GM12878 (cell line): ENCODE measurements around the gene LIMS3. TPM values are rescaled to one million over a fixed set of nuclear protein-coding genes. Genes with fewer than 3 reads are reported as not detected.
"Not testable (repeated sequence)": the region's sequence is repeated elsewhere in the genome, so short reads cannot be mapped to it uniquely, and the experiment has no call there.

ENCODE experiments used
- ATAC-seq: fragments of 200-7000 bp; cut with Tn5 transposase; 3 replicates; pipeline ENCODE4 v1.9.1; 2020; ENCODE audit warnings: mild to moderate bottlenecking, moderate library complexity
- BruUV-seq: library from RNA; stranded (reverse); fragments of 400-500 nt; replicated peaks from 2 replicates; lab custom pipeline; 2021; lab: Mats Ljungman, UMichigan
- CTCF ChIA-PET: fragments of 300-600 bp; sonication (Branson Sonifier 250); formaldehyde crosslinking; extraction: SDS; loops from one replicate; lab custom pipeline; 2021; ENCODE audit warnings: inconsistent platforms; lab: Yijun Ruan, JAX
- POLR2A ChIA-PET: fragments of 350-600 bp; formaldehyde crosslinking; extraction: SDS; loops from one replicate; lab custom pipeline; 2021; ENCODE audit warnings: inconsistent platforms; lab: Charles Lee
- RAD21 ChIA-PET: fragments of 300-600 bp; sonication (Branson Sonifier 250); formaldehyde crosslinking; loops from one replicate; lab custom pipeline; 2023; ENCODE audit warnings: antibody characterized with exemption; ENCODE audit not compliant: unreplicated experiment; lab: Charles Lee
- SMC1A ChIA-PET: fragments of 300-600 bp; sonication (Branson Sonifier 250); formaldehyde crosslinking; loops from one replicate; lab custom pipeline; 2023; ENCODE audit not compliant: unreplicated experiment, uncharacterized antibody; lab: Charles Lee
- DNase-seq: peaks from one replicate; pipeline ENCODE4 v3.0.0-alpha.2; 2011; ENCODE audit warnings: low read depth, low spot score
- FAIRE-seq: peaks from 3 replicates; lab custom pipeline; 2011; peaks lifted over from hg19 to GRCh38; lab: Jason Lieb, UNC
- H2AFZ ChIP-seq: 2 replicates; pipeline ENCODE4 v1.6.0; 2011; ENCODE audit warnings: low read depth, low read length, control low read depth; ENCODE audit not compliant: control insufficient read depth
- H3K27ac ChIP-seq: 2 replicates; pipeline ENCODE4 v1.5.1; 2011; ENCODE audit warnings: control low read depth; ENCODE audit not compliant: control insufficient read depth, insufficient read depth
- H3K27me3 ChIP-seq, 2 experiments: replicated peaks in 1 of 2; 2 replicates each; pipeline versions ENCODE4 v1.6.0 to v1.6.1; 2011; ENCODE audit warnings: low read length in 1 of 2; ENCODE audit not compliant: control insufficient read depth in 2 of 2, insufficient read depth in 2 of 2
- H3K36me3 ChIP-seq, 2 experiments: 2 replicates each; pipeline ENCODE4 v1.5.1; 2011; ENCODE audit warnings: low read length in 1 of 2; ENCODE audit not compliant: control insufficient read depth in 2 of 2, insufficient read depth in 2 of 2
- H3K4me1 ChIP-seq: 2 replicates; pipeline ENCODE4 v1.6.1; 2011; ENCODE audit warnings: mild to moderate bottlenecking, low read length, moderate library complexity, mixed read lengths; ENCODE audit not compliant: control insufficient read depth, insufficient read depth
- H3K4me2 ChIP-seq: 2 replicates; pipeline ENCODE4 v1.6.0; 2011; ENCODE audit warnings: control low read depth; ENCODE audit not compliant: control insufficient read depth, insufficient read depth
- H3K4me3 ChIP-seq: fragments of 200-600 bp; sonication (generic); 2 replicates; pipeline ENCODE4 v1.5.1; 2016
- H3K79me2 ChIP-seq: 2 replicates; pipeline ENCODE4 v1.6.0; 2011; ENCODE audit warnings: low read length; ENCODE audit not compliant: control insufficient read depth, insufficient read depth
- H3K9ac ChIP-seq: 2 replicates; pipeline ENCODE4 v1.8.0; 2011; ENCODE audit warnings: low read length, control low read depth, mixed read lengths; ENCODE audit not compliant: control insufficient read depth, insufficient read depth
- H3K9me3 ChIP-seq: replicated peaks from 3 replicates; pipeline ENCODE4 v1.5.1; 2011; ENCODE audit warnings: mild to moderate bottlenecking, low read length; ENCODE audit not compliant: control insufficient read depth, insufficient read depth
- H4K20me1 ChIP-seq: 2 replicates; pipeline ENCODE4 v1.6.0; 2011; ENCODE audit not compliant: control insufficient read depth, insufficient read depth
- WGBS: methylation state at CpG from one replicate; pipeline ENCODE4 v1.1.6; 2016; ENCODE audit warnings: low lambda C conversion rate; ENCODE audit not compliant: insufficient replicate concordance, insufficient coverage; ENCODE audit errors: missing lambda C conversion rate; 5-methylcytosine and 5-hydroxymethylcytosine counted together
- in situ Hi-C: fragments of 300-500 bp; cut with MboI; formaldehyde crosslinking; loops from 9 replicates; pipeline ENCODE4 v1.14.3; 2018; ENCODE audit warnings: mixed read lengths
- intact Hi-C: fragments of 100-400 bp; cut with micrococcal nuclease; formaldehyde crosslinking; loops from one replicate; pipeline ENCODE4 v1.14.2; 2022; ENCODE audit not compliant: unreplicated experiment
- polyA plus RNA-seq, 11 experiments: library from polyadenylated mRNA; depleted of rRNA in 4 of 11; unstranded in 6 of 11; stranded (reverse) in 5 of 11; fragments of >200 nt; fragmentation: Nextera tagmentation in 4 of 11; fragmentation: Illumina TruSeq in 1 of 11; extraction: Ambion mirVana in 4 of 11; extraction: Trizol in 1 of 11; gene quantifications; 1 replicate in 1 of 11; 2 replicates in 10 of 11; pipeline versions ENCODE4 v1.2.1 to v1.2.3, GENCODE V29; 2011 to 2016; ENCODE audit warnings: inconsistent platforms in 2 of 11, missing spikeins in 2 of 11, low read depth in 1 of 11
- total RNA-seq, 4 experiments: library from RNA; depleted of rRNA in 3 of 4; stranded (reverse); fragments of >200 nt in 3 of 4; fragmentation: Illumina TruSeq in 1 of 4; extraction: Trizol in 1 of 4; gene quantifications; 2 replicates each; pipeline versions ENCODE4 v1.2.1 to v1.2.3, GENCODE V29; 2013 to 2021

Gene LIMS3
- total and polyA plus RNA-seq, 10 of the 15 experiments (the other 5 are each of a cell fraction or from before 2014, with no cell fraction given), result 0.11 to 1.9 (median 0.55) TPM

- H3K27ac ChIP-seq, H2AFZ ChIP-seq, H3K9me3 ChIP-seq, H3K9ac ChIP-seq, H4K20me1 ChIP-seq, POLR2A ChIA-PET, intact Hi-C loops, H3K36me3 ChIP-seq, H3K4me3 ChIP-seq, FAIRE-seq, CTCF ChIA-PET, SMC1A ChIA-PET, H3K4me2 ChIP-seq, RAD21 ChIA-PET, H3K27me3 ChIP-seq, DNase-seq, H3K4me1 ChIP-seq, H3K79me2 ChIP-seq, in situ Hi-C loops: not testable (repeated sequence)
- no CpG with 5 or more reads among the region's 8 CpGs for WGBS
- BruUV-seq, result TSS peak; percentile 84
- peak; percentile 49 for ATAC-seq
These were observed 573 bp upstream of the LIMS3 start for GRCh38 chr2:109897769-109898461.

GRCh38 chr2:109905796-109906195 is 7.3 kb downstream of the LIMS3 start:
- H3K9ac ChIP-seq, RAD21 ChIA-PET, intact Hi-C loops, H3K4me1 ChIP-seq, H3K27me3 ChIP-seq, H3K9me3 ChIP-seq, POLR2A ChIA-PET, SMC1A ChIA-PET, H2AFZ ChIP-seq, H3K4me2 ChIP-seq, H3K27ac ChIP-seq, H3K4me3 ChIP-seq, FAIRE-seq, H3K79me2 ChIP-seq, H3K36me3 ChIP-seq, DNase-seq, H4K20me1 ChIP-seq, CTCF ChIA-PET, in situ Hi-C loops, BruUV-seq: not testable (repeated sequence)
- no CpG with 5 or more reads among the region's 8 CpGs for WGBS
- ATAC-seq, result peak; percentile 91

- H3K4me1 ChIP-seq, SMC1A ChIA-PET, H3K27me3 ChIP-seq, H3K36me3 ChIP-seq, H3K79me2 ChIP-seq, H3K4me2 ChIP-seq, H3K27ac ChIP-seq, RAD21 ChIA-PET, FAIRE-seq, H3K9me3 ChIP-seq, intact Hi-C loops, H4K20me1 ChIP-seq, BruUV-seq, DNase-seq, H3K9ac ChIP-seq, H2AFZ ChIP-seq, POLR2A ChIA-PET, in situ Hi-C loops, ATAC-seq, H3K4me3 ChIP-seq, CTCF ChIA-PET: not testable (repeated sequence)
- no CpG with 5 or more reads among the region's 2 CpGs for WGBS
These were observed 10.1 kb downstream of the LIMS3 start for GRCh38 chr2:109908626-109909025.

- RAD21 ChIA-PET, H3K4me2 ChIP-seq, H3K4me3 ChIP-seq, H3K79me2 ChIP-seq, POLR2A ChIA-PET, H3K4me1 ChIP-seq, H3K9me3 ChIP-seq, H3K27me3 ChIP-seq, FAIRE-seq, CTCF ChIA-PET, BruUV-seq, H3K9ac ChIP-seq, in situ Hi-C loops, intact Hi-C loops, H2AFZ ChIP-seq, H3K36me3 ChIP-seq, H4K20me1 ChIP-seq, DNase-seq, SMC1A ChIA-PET, ATAC-seq, H3K27ac ChIP-seq: not testable (repeated sequence)
These were observed 12.3 kb downstream of the LIMS3 start for GRCh38 chr2:109910789-109911188.
